ENCODE results near the gene AAK1. TPM values are rescaled to one million over a fixed set of nuclear protein-coding genes. Genes with fewer than 3 reads are reported as not detected.

Gene AAK1
- polyA plus RNA-seq, 1 experiment: 31.1 TPM

GRCh38 chr2:69416147-69416546 lies 227.4 kb downstream of the AAK1 start:
- no peak for DNase-seq (ENCODE audit: low read depth, low spot score)
- ChIA-PET CTCF (interaction anchor here (0.6 to 0.8 kb wide), 2 partner anchors 156 to 501 kb away, joined by 3 to 5 read pairs; no protein-coding TSS in a partner anchor), POLR2A (no interaction called here)
- no peak for TF ChIP-seq CTCF (IDR thresholded peaks at IDR 0.05; ENCODE audit: low read depth, low read length)
- H3K27ac ChIP-seq (ENCODE audit: low read depth, low read length): no peak overlapping the region
- no peak overlapping the region for H3K4me3 ChIP-seq (ENCODE audit: low read depth, low read length)
- H3K27me3 ChIP-seq (ENCODE audit: control insufficient read depth, insufficient read depth, low read length): no peaks in the 10 kb centered on the region
- H3K9me3 ChIP-seq (ENCODE audit: control insufficient read depth, insufficient read depth, low read length): no peaks in the 10 kb centered on the region

Small RNA genes within 50 kb of the gene (small RNA-seq; reads per million reads assigned to genes)
- gene RN7SL604P (ENCODE audit: insufficient read length, low read depth) (not detected), gene SNORA36C (ENCODE audit: insufficient read length, low read depth) (not detected)

Other genes starting within 250 kb of the AAK1 start
- 42.0 and 62.9 TPM in 2 replicates for gene NFU1, start 206.3 kb downstream of the AAK1 start, polyA plus RNA-seq (2011; rRNA removed)
- 105 and 125 TPM in 2 replicates for gene ANXA4, start 98.4 kb upstream of the AAK1 start, polyA plus RNA-seq (2011; rRNA removed)
- gene GMCL1, start 185.9 kb upstream of the AAK1 start, polyA plus RNA-seq (2011; rRNA removed): 5.3 and 7.2 TPM in 2 replicates